WERI-Rb-1 (cell line): Measurements from ENCODE around the gene ZNF134.
A peak's percentile ranks its signal among the peaks of the same experiment; 100 is the strongest.

Source experiments
- DNase-seq: peaks from one replicate; pipeline ENCODE4 v3.0.0-alpha.2; 2020
- H3K27ac ChIP-seq: fragments of 250-450 bp; sonication (Bioruptor Pico); 2 replicates; pipeline ENCODE4 v1.5.1; 2020; ENCODE audit warnings: mild to moderate bottlenecking, moderate library complexity
- H3K27me3 ChIP-seq: fragments of 250-450 bp; sonication (Bioruptor Pico); 2 replicates; pipeline ENCODE4 v1.5.1; 2021; ENCODE audit warnings: mild to moderate bottlenecking, low read depth, moderate library complexity; ENCODE audit not compliant: insufficient read depth, severe bottlenecking
- H3K36me3 ChIP-seq: fragments of 250-450 bp; sonication (Bioruptor Pico); 2 replicates; pipeline ENCODE4 v1.5.1; 2020; ENCODE audit warnings: mild to moderate bottlenecking, moderate library complexity
- H3K4me3 ChIP-seq: 2 replicates; pipeline ENCODE4 v1.5.1; 2011; ENCODE audit warnings: low read depth, mild to moderate bottlenecking, control low read depth, low read length
- H3K9me3 ChIP-seq: fragments of 250-450 bp; sonication (Bioruptor Pico); 2 replicates; pipeline ENCODE4 v1.5.1; 2021; ENCODE audit warnings: mild to moderate bottlenecking, moderate library complexity; ENCODE audit not compliant: severe bottlenecking
- TF ChIP-seq, protein P1 (sequence below): IDR thresholded peaks from 2 replicates; pipeline ENCODE4 v1.5.1; 2011; ENCODE audit warnings: low read depth, mild to moderate bottlenecking, control low read depth, inconsistent platforms, low read length

Gene ZNF134

DNA sequence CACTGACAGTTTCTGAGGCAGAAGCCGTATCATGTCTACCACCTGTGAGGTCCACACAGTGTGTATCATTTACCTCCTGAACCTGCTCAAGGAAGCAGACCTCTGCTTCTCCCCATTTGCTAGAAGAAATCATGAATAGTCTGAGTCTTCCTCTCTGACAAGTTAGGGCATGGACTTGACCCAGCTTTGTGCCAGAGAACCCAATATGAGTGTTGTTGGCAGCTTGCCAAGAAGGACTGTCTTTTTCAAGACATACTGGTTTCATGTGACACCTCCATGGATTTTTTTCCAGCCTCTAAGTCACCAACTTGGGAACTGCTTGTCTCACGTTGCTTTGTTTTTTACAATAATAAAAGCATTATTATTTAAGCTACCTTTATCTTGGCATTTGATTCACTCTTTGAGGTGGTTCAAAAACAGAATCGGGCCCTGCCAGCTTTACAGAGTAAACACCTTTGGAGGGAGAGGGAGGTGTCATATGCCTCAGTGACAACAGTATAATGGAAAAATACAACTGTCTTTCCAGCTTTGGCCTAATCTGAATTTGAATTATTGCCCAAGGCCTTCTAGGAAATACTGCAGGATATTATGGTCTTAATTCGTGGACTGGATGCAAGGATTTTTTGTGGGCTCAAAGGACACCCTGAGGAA is 28.5 kb downstream of the ZNF134 start:
- TF ChIP-seq, protein P1, sequence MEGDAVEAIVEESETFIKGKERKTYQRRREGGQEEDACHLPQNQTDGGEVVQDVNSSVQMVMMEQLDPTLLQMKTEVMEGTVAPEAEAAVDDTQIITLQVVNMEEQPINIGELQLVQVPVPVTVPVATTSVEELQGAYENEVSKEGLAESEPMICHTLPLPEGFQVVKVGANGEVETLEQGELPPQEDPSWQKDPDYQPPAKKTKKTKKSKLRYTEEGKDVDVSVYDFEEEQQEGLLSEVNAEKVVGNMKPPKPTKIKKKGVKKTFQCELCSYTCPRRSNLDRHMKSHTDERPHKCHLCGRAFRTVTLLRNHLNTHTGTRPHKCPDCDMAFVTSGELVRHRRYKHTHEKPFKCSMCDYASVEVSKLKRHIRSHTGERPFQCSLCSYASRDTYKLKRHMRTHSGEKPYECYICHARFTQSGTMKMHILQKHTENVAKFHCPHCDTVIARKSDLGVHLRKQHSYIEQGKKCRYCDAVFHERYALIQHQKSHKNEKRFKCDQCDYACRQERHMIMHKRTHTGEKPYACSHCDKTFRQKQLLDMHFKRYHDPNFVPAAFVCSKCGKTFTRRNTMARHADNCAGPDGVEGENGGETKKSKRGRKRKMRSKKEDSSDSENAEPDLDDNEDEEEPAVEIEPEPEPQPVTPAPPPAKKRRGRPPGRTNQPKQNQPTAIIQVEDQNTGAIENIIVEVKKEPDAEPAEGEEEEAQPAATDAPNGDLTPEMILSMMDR, result no peak
- Histone ChIP-seq H3K36me3 (peaks cover 59% of the 10 kb centered on the region), H3K4me3 (no peak overlapping the region), H3K9me3 (peaks cover 1% of the 10 kb centered on the region), H3K27me3 (no peaks in the 10 kb centered on the region), H3K27ac (no peak overlapping the region)
- no peak for DNase-seq

DNA sequence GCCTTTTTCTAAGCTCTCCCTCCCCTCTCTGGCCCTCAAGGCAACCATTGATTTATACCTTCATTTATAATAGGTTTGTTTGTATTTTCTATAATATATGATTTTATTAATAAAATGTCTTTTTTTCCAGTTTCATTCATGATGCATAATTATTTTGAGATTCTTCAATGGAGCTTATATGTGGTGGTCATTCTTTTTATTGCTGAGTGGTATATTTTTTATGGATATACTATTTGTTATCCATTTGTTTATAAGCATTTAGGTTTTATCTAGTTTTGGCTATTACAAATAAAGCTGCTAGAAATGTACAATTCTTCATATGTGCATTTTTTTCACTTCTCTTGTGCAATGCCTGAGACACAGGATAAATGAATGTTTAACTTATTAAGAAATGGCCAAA is 29.7 kb downstream of the ZNF134 start:
- H3K4me3 ChIP-seq, result no peak overlapping the region
- DNase-seq, result no peak
- H3K27ac ChIP-seq, result no peak overlapping the region
- no peaks in the 10 kb centered on the region for H3K9me3 ChIP-seq
- H3K27me3 ChIP-seq, result no peaks in the 10 kb centered on the region
- H3K36me3 ChIP-seq, result peaks cover 50% of the 10 kb centered on the region
- TF ChIP-seq, protein P1, result no peak

DNA sequence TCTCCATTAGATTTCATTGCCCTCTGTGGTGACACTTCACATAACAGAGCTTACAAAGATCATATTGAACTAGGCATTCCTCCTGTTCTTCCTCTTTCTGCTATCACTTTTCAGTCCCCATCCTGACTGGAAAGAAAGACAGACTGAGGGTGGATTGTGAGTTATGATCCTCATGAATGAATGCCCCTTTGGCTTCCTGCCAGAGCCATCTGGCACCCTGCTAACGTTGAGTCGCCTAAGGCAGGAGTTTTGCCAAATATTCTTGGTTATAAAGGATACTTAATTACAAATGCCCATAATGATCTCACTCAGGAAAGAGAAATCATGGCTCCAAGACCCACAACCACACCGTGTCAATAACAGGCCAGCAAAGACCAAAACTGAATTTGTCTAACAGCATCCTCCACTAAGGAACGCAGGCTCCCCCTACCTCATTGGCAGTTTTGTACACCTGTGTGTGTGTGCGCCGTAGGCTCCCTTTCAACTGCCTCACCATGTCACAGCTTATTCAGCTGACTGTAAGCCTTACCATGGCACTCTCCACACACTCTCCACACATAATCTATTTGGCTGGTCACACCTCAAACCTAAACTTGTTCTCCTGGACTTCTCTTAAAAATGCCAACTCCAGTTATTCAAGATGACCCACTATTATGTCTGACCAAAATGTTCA is 34.4 kb downstream of the ZNF134 start:
- no peaks in the 10 kb centered on the region for H3K27me3 ChIP-seq
- TF ChIP-seq, protein P1, result no peak
- peaks cover 6% of the 10 kb centered on the region; the same call in 1 of the 2 replicates for H3K36me3 ChIP-seq
- no peak for DNase-seq
- no peak overlapping the region for H3K4me3 ChIP-seq
- H3K27ac ChIP-seq, result no peak overlapping the region
- no peaks in the 10 kb centered on the region for H3K9me3 ChIP-seq

DNA sequence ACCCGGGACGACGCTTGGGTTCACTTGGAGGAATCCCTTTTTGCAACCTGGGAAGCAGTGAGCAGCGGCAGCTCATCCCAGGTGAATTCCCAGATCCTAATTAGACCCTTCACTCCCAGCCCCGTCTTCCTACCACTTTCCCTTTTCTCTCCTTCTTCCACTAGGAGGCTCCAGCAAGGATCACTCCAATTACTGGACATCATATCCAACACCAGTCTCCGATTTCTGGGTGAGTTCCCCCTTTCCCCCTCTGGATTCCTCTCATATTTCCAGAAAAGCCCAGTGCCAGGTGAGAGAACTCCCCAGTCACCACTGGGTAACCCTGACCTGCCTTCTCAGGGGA is 37.6 kb downstream of the ZNF134 start:
- DNase-seq, result no peak
- H3K9me3 ChIP-seq, result no peaks in the 10 kb centered on the region
- peak overlapping the region; percentile 53 for H3K27ac ChIP-seq

DNA sequence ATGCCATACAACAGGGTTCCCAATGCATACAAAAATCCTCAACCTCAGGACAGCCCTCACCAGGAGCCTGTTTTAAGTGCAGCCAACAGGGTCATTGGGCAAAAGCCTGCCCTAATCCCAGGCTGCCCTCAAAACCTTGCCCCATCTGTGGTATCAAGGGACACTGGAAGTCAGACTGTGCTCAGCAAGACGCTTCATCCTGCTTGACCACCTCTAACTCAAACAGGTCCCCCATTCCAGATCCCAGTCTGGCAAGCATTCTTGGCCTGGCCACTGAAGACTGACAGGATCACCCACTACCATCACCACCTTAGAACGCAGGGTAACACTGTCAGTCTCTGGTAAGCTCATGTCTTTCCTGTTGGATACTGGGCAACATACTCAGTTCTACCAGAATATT is 39.6 kb downstream of the ZNF134 start:
- no peak for DNase-seq
- no peak overlapping the region for H3K4me3 ChIP-seq
- no peaks in the 10 kb centered on the region for H3K27me3 ChIP-seq
- TF ChIP-seq, protein P1, result no peak
- no peaks in the 10 kb centered on the region for H3K9me3 ChIP-seq
- H3K36me3 ChIP-seq, result no peaks in the 10 kb centered on the region
- no peak overlapping the region for H3K27ac ChIP-seq

More for the DNA sequence above, 37.6 kb downstream of the ZNF134 start:
- Histone ChIP-seq H3K36me3 (no peaks in the 10 kb centered on the region), H3K27me3 (no peaks in the 10 kb centered on the region), H3K4me3 (no peak overlapping the region)
- TF ChIP-seq, protein P1, result no peak
